ENCODE results near the gene AADAT.
A peak's percentile ranks its signal among the peaks of the same experiment; 100 is the strongest.

Gene AADAT

DNA sequence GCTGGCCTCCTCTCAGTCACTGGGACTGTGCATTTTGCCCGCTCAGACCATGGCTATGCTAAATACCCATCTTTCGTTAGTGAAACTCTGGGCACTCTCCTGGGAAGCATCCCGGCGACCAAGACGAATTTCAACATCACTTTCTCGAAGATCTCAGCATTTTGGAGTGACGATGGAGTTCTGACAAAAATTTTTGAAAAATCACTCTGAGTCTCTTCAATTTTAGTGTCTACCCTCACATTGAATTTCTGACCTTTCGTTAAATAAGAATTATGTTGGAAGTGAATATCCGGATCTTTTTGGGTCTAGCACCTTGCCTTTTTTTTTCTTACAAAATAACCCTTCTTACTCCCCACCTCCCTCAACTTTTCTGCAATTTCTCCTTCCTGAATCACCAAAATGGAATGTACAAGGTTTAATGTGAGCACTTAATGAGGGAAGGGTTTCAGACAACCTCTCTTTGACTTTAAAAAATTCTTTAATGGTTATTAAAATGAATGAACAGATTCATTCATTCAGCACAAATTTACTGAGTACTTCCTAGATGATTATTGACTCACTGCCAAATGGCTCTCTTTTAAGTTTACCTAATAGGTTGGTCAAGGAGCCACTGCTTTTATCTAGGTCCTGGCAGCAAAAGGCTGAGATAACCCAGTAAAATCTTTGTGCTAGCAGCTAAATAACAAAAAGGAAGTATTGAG lies 746 bp upstream of the AADAT start:
- peak overlapping the region; percentile 82 for H3K4me3 ChIP-seq (ENCODE audit: low read depth, low read length)
- TF ChIP-seq, protein P1, sequence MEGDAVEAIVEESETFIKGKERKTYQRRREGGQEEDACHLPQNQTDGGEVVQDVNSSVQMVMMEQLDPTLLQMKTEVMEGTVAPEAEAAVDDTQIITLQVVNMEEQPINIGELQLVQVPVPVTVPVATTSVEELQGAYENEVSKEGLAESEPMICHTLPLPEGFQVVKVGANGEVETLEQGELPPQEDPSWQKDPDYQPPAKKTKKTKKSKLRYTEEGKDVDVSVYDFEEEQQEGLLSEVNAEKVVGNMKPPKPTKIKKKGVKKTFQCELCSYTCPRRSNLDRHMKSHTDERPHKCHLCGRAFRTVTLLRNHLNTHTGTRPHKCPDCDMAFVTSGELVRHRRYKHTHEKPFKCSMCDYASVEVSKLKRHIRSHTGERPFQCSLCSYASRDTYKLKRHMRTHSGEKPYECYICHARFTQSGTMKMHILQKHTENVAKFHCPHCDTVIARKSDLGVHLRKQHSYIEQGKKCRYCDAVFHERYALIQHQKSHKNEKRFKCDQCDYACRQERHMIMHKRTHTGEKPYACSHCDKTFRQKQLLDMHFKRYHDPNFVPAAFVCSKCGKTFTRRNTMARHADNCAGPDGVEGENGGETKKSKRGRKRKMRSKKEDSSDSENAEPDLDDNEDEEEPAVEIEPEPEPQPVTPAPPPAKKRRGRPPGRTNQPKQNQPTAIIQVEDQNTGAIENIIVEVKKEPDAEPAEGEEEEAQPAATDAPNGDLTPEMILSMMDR (IDR thresholded peaks at IDR 0.05; ENCODE audit: control insufficient read depth, extremely low read depth, insufficient read depth): no peak
- peak; percentile 82 for DNase-seq (ENCODE audit: low read depth)

DNA sequence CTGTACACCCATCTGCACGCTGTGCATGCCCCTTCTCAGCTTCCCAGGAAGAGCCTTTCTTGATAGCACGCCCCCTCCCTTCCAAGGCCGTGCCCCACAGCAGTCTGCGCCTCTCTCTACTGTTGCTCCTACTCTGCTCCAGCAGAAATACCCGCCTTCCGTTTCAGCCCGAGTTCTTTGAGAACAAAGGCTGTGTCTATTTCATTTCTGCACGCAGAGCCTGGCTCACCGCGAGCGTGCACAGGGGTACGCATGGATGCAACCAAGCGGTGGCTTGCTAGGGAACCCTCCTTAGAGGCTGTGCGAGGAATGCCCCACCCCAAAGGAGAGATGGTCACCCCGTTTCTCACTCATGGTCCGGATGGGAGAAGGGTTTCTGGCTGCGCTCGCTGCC lies 485 bp downstream of the AADAT start:
- no peak for DNase-seq (ENCODE audit: low read depth)
- TF ChIP-seq, protein P1 (IDR thresholded peaks at IDR 0.05; ENCODE audit: control insufficient read depth, extremely low read depth, insufficient read depth): no peak
- H3K4me3 ChIP-seq (ENCODE audit: low read depth, low read length): peak overlapping the region; percentile 82

DNA sequence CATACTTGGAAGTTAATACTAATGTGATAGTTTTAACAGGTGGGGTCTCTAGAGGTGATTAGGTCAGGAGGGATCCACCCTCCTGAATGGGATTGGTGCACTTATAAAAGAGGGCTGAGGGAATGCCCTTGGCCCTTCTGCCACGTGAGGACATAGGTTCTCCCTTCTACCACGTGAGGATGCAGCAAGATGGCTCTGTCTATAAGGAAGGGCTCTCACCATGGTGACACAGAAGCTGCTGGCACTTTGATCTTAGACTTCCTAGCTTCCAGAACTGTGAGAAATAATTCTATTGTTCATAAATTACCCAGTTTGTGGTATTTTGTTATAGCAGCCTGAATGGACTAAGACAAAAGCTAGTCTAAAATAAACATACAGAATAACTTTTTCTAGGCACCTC lies 1.0 kb downstream of the AADAT start:
- TF ChIP-seq, protein P1 (IDR thresholded peaks at IDR 0.05; ENCODE audit: control insufficient read depth, extremely low read depth, insufficient read depth): no peak
- no peak for DNase-seq (ENCODE audit: low read depth)
- peak overlapping the region; percentile 82 for H3K4me3 ChIP-seq (ENCODE audit: low read depth, low read length)

DNA sequence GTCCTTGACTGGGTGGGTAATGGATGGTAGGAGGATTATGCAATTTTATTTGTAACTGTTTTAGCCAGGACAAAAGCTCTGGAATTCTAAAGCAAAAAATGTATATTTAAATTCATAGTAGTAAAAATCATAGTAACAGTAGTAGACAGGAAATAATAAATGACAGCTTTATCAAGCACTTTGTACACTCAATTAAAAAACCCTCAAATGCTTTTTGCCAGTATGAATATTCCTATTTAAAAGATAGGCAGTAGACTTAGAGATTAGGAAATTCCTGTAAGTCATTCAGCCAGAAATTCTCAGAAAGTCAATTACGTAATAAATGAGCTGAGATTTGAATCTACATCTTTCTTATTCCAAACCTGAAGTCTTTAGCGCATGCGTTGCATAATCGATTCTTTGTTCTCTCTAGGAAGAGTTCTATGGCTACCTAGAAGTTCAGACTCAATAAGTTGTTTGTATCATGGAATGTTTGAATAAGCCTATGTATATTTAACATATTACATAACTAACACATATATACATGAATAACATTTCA lies 2.5 kb downstream of the AADAT start:
- TF ChIP-seq, protein P1 (IDR thresholded peaks at IDR 0.05; ENCODE audit: control insufficient read depth, extremely low read depth, insufficient read depth): no peak
- no peak for DNase-seq (ENCODE audit: low read depth)

DNA sequence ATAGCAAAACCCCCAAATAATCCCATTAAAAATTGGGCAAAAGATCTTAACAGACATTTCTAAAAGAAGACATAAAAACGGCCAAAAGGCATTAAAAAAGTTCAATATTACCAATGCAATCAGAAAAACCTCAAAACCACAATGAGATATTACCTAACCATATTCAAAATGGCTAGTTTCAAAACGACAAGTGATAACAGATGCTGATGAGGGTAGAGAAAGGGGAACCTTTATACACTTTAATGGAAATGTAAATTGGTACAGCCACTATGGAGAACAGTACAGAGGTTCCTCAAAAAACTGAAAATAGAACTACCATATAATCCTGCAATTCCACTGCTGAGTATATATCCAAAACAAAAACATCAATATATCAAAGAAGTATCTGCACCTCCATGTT lies 6.2 kb downstream of the AADAT start:
- TF ChIP-seq, protein P1 (IDR thresholded peaks at IDR 0.05; ENCODE audit: control insufficient read depth, extremely low read depth, insufficient read depth): no peak
- DNase-seq (ENCODE audit: low read depth): no peak
- peak overlapping the region; percentile 19; the same call in 1 of the 2 replicates for H3K4me3 ChIP-seq (ENCODE audit: low read depth, low read length)

More for the DNA sequence above, 2.5 kb downstream of the AADAT start:
- H3K4me3 ChIP-seq (ENCODE audit: low read depth, low read length): no peak overlapping the region

DNA sequence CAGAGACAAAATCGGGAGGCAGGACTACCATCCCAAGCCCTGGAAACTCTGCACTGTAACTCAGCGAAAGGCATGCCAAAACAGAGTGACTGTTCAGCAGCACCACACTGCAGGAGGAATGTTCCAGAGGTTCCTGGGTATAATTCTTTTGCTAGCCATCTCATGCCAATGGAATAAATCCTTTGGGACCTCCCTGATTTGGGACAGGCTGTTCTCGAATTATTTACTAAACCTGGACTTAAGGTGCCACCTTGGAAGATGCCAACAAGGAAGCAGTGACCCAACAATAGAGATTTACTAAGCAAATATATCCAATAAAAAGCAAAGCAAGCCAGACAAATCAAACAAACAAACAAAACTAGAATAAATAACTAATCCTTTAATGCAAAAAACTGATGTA lies 9.3 kb downstream of the AADAT start:
- no peak overlapping the region for H3K4me3 ChIP-seq (ENCODE audit: low read depth, low read length)
- peak; percentile 99 for DNase-seq (ENCODE audit: low read depth)
- TF ChIP-seq, protein P1 (IDR thresholded peaks at IDR 0.05; ENCODE audit: control insufficient read depth, extremely low read depth, insufficient read depth): no peak

DNA sequence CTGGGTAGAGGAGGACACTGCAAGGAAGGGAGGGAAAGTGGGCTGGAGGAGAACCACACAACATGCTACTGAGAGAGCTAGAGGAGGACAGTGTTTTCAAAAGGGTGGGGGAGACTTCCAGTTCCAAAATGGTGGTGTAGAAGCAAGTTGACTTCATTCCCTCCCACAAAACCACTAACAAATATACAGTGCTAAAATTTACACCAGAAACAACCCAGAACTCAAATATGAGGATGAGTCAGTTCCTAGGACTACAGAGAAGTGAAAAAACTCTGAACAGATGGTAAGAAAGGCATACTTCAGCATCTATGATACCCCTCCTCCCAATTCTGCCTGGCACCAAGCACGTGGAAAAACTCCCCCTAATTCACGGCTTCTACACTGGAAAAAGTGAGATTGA lies 9.8 kb downstream of the AADAT start:
- H3K4me3 ChIP-seq (ENCODE audit: low read depth, low read length): no peak overlapping the region
- no peak for DNase-seq (ENCODE audit: low read depth)
- TF ChIP-seq, protein P1 (IDR thresholded peaks at IDR 0.05; ENCODE audit: control insufficient read depth, extremely low read depth, insufficient read depth): no peak
